AG08395 (cell line): ENCODE measurements around the gene CCDC102B.

Experiments used
- DNase-seq: peaks from one replicate; pipeline ENCODE4 v3.0.0; 2012; ENCODE audit warnings: mixed read lengths, low spot score

Gene CCDC102B

DNA sequence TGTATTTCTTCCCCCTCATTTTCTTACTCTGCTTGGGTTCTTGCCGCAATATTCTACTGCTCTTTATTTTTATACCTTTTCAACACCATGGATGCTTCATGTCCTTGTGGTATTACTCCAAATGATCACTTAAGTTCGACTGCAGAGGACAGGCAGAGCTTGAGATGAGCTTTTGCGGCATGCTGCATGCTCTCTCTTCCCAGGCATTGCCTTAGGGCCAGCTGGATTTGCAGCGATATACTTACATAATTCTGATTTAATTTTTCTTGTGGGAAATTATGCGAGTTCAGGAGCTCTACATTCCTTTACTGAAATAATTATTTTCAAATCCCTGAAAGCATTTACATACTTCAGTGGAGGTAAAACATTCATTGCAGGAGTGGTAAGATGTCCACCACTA, 288.1 kb downstream of the CCDC102B start:
- no peak for DNase-seq

DNA sequence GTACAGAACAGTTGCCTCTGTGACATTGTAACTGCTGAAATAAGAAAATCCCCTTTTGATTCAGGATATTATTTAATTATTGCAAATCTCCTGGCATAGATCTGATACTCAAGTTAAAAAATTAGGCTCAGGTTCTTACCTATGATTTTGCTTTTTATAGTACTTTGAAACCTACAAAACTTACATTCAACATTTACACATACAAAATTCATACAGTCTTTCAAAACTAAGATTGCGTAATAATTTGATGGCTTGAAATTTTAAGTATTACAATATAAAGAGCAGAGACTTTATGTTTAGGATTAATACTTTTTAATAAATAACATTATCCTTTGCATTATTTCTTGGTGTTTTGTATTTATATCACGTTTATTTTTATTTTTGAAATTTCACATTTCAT, 291.1 kb downstream of the CCDC102B start:
- DNase-seq, result no peak

DNA sequence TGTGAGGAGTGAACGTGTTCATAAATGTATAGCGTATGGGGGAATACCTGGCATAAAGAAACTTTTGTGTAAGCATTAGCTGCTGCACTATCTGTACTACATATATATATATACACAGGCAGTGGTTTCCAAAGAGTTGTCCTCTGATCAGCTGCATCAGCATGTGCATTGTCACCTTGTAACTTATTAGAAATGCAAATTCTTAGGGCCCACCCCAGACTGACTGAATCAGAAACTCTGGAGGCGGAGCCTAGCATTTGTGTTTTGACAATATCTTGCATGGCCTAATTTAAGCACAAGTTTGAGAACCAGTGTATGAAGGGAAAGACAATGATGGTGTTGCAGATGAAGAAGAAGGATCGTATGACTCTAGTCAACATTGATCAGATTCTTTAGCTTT, 299.5 kb downstream of the CCDC102B start:
- no peak for DNase-seq

DNA sequence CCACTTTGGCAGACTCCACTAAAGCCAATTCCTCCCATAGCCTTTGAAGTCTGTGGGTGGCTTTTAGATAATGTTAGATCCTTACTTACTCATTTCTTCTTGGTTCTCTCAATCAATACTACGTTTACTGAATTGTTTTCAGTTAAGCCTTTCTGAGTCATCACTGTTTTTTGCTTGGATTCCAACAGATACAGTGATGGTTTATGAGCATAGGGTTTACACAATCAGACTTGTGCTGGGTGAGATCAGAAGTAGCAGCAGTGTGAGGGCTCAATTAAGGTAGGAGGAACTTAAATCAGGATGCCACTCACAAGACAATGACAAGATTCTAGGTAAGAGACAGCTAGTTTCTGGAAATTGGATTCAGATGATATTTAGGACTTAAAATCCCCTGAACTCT, 305.1 kb downstream of the CCDC102B start:
- peak; percentile 37 for DNase-seq
